Trophoblast cell (in vitro differentiated cells and primary cell): ENCODE data around the gene CCDC74B.
A peak's percentile ranks its signal among the peaks of the same experiment; 100 is the strongest.

Experiments used
- DNase-seq, 2 donors: peaks; one replicate each; pipeline ENCODE4 v3.0.0-alpha.2; 2016
- H2AFZ ChIP-seq: 2 replicates; pipeline ENCODE4 v1.6.1; 2013; ENCODE audit warnings: low read length, moderate library complexity, mild to moderate bottlenecking; ENCODE audit not compliant: insufficient read depth, poor library complexity
- H2AK5ac ChIP-seq: 2 replicates; pipeline ENCODE4 v1.6.1; 2013; ENCODE audit warnings: mild to moderate bottlenecking, low read length
- H2BK120ac ChIP-seq: 2 replicates; pipeline ENCODE4 v1.6.1; 2013; ENCODE audit warnings: low read length, mild to moderate bottlenecking, moderate library complexity; ENCODE audit not compliant: insufficient read depth, poor library complexity
- H2BK12ac ChIP-seq: 2 replicates; pipeline ENCODE4 v1.6.1; 2013; ENCODE audit warnings: mild to moderate bottlenecking, low read length, moderate library complexity
- H2BK5ac ChIP-seq: 2 replicates; pipeline ENCODE4 v1.6.1; 2013; ENCODE audit warnings: low read length, low read depth, moderate library complexity, mild to moderate bottlenecking; ENCODE audit not compliant: poor library complexity
- H3K14ac ChIP-seq: 2 replicates; pipeline ENCODE4 v1.6.1; 2013; ENCODE audit warnings: mild to moderate bottlenecking, low read length
- H3K18ac ChIP-seq: 2 replicates; pipeline ENCODE4 v1.6.1; 2013; ENCODE audit warnings: mild to moderate bottlenecking, low read length
- H3K23ac ChIP-seq: 2 replicates; pipeline ENCODE4 v1.6.1; 2013; ENCODE audit warnings: low read length
- H3K27ac ChIP-seq: 2 replicates; pipeline ENCODE4 v1.5.1; 2013; ENCODE audit warnings: low read depth, mild to moderate bottlenecking, inconsistent platforms, low read length, moderate library complexity
- H3K27me3 ChIP-seq: 2 replicates; pipeline ENCODE4 v1.6.1; 2013; ENCODE audit warnings: inconsistent platforms, mild to moderate bottlenecking, low read length, moderate library complexity; ENCODE audit not compliant: insufficient read depth
- H3K36me3 ChIP-seq, 2 experiments: 1 replicate in 1 of 2; 2 replicates in 1 of 2; pipeline ENCODE4 v1.6.1; 2013; ENCODE audit warnings: low read length in 2 of 2, mild to moderate bottlenecking in 2 of 2, moderate library complexity in 1 of 2; ENCODE audit not compliant: insufficient read depth in 2 of 2, control insufficient read depth in 1 of 2
- H3K4ac ChIP-seq: 2 replicates; pipeline ENCODE4 v1.6.1; 2013; ENCODE audit warnings: low read depth, mild to moderate bottlenecking, low read length, moderate library complexity
- H3K4me1 ChIP-seq, 2 experiments: 1 replicate in 1 of 2; 2 replicates in 1 of 2; pipeline ENCODE4 v1.6.1; 2013; ENCODE audit warnings: low read length in 2 of 2, mild to moderate bottlenecking in 2 of 2, moderate library complexity in 1 of 2; ENCODE audit not compliant: insufficient read depth in 2 of 2, control insufficient read depth in 1 of 2
- H3K4me2 ChIP-seq: 2 replicates; pipeline ENCODE4 v1.6.1; 2013; ENCODE audit warnings: inconsistent platforms, mild to moderate bottlenecking, low read length, moderate library complexity
- H3K4me3 ChIP-seq: 2 replicates; pipeline ENCODE4 v1.5.1; 2013; ENCODE audit warnings: mild to moderate bottlenecking, low read depth, low read length, inconsistent platforms
- H3K79me1 ChIP-seq: one replicate; pipeline ENCODE4 v1.6.1; 2013; ENCODE audit warnings: low read length
- H3K79me2 ChIP-seq: 2 replicates; pipeline ENCODE4 v1.6.1; 2013; ENCODE audit warnings: low read length, mild to moderate bottlenecking; ENCODE audit not compliant: control insufficient read depth, insufficient read depth, poor library complexity
- H3K9ac ChIP-seq: 2 replicates; pipeline ENCODE4 v1.6.1; 2013; ENCODE audit warnings: mild to moderate bottlenecking, low read length
- H3K9me3 ChIP-seq: 2 replicates; pipeline ENCODE4 v1.6.1; 2013; ENCODE audit warnings: low read depth, mild to moderate bottlenecking, control low read depth, inconsistent platforms, low read length; ENCODE audit not compliant: insufficient read depth
- H4K12ac ChIP-seq: 2 replicates; pipeline ENCODE4 v1.6.1; 2013; ENCODE audit warnings: low read depth, mild to moderate bottlenecking, low read length, moderate library complexity
- H4K8ac ChIP-seq: 2 replicates; pipeline ENCODE4 v1.6.1; 2013; ENCODE audit warnings: low read depth, mild to moderate bottlenecking, low read length, moderate library complexity
- H4K91ac ChIP-seq: one replicate; pipeline ENCODE4 v1.6.1; 2013; ENCODE audit warnings: low read depth, mild to moderate bottlenecking, low read length, moderate library complexity
- WGBS: extraction: QIAGEN DNeasy Blood & Tissue Kit; methylation state at CpG from one replicate; pipeline ENCODE4 v1.1.7; 2013; ENCODE audit warnings: missing lambda C conversion rate; ENCODE audit not compliant: insufficient read length, insufficient coverage; ENCODE audit errors: extremely low coverage; 5-methylcytosine and 5-hydroxymethylcytosine counted together

The CCDC74B gene

DNA sequence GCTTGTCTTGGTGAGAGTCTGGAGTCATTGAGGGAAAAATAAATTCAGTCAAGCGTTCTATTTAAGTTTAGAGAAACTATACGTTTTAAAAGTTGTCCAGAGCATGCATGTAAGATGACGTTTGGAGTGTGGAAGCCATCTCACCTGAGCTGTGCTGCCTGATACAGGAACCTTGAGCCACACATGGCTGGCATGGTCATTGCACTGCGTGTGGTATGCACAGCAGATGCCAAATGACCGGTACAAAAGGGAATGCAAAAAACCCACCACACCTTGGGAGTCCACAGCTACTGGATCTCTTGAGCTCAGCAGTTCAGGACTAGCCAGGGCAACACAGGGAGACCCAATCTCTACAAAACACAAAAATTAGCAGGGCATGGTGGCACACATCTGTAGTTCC is 41.5 kb upstream of the CCDC74B start:
- H3K14ac ChIP-seq = no peak overlapping the region
- H3K27ac ChIP-seq = no peak overlapping the region
- H3K4me3 ChIP-seq = no peak overlapping the region
- H4K91ac ChIP-seq = no peak overlapping the region
- H2BK5ac ChIP-seq = no peak overlapping the region
- H3K27me3 ChIP-seq = no peaks in the 10 kb centered on the region
- no peak overlapping the region for H3K23ac ChIP-seq
- H2AFZ ChIP-seq = no peak overlapping the region
- DNase-seq = peak in 1 of 2 donors; percentile 53
- no peak overlapping the region for H4K8ac ChIP-seq
- peaks cover 0 to 9% of the 10 kb centered on the region in 2 experiments for H3K4me1 ChIP-seq
- H3K9ac ChIP-seq = no peak overlapping the region
- H3K79me1 ChIP-seq = peaks cover 7% of the 10 kb centered on the region
- H3K4ac ChIP-seq = no peak overlapping the region
- H4K12ac ChIP-seq = no peak overlapping the region
- H3K79me2 ChIP-seq = peaks cover 5% of the 10 kb centered on the region
- H3K18ac ChIP-seq = no peak overlapping the region
- no peak overlapping the region for H2AK5ac ChIP-seq
- H2BK120ac ChIP-seq = no peak overlapping the region
- WGBS = no CpG with 5 or more reads among the region's 5 CpGs
- H3K36me3 ChIP-seq = peaks cover 11% of the 10 kb centered on the region in 2 experiments
- H3K4me2 ChIP-seq = no peak overlapping the region
- H2BK12ac ChIP-seq = no peak overlapping the region
- H3K9me3 ChIP-seq = no peaks in the 10 kb centered on the region

GRCh38 chr2:130185896-130186295 is 41.0 kb upstream of the CCDC74B start:
- WGBS = no CpG with 5 or more reads among the region's 4 CpGs
- no peak overlapping the region for H4K91ac ChIP-seq
- no peak overlapping the region for H3K23ac ChIP-seq

DNA sequence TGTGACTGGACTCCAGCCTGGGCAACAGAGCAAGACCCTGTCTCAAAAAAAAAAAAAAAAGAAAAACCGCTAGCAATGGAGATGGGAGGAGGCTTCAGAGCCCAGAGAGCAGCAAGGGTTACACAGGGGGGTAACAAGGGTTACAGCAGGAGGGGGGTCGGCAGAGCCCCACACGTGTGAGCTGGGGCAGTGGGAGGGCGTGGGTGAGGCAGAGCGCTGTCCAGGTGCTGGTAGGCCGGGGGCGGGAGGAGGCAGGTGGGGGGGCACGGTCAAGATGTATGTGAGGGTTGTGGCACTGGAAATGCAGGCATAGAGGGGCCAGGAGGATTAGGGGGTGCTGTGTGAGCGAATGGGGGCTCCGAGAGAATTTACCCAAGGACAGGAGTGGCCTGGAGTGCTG is 40.5 kb upstream of the CCDC74B start:
- WGBS = no CpG with 5 or more reads among the region's 10 CpGs
- no peaks in the 10 kb centered on the region for H3K27me3 ChIP-seq

More at GRCh38 chr2:130185896-130186295, 41.0 kb upstream of the CCDC74B start:
- DNase-seq = no peak
- Histone ChIP-seq H3K9ac (no peak overlapping the region), H2AK5ac (no peak overlapping the region), H3K4me2 (no peak overlapping the region), H2BK120ac (no peak overlapping the region), H2AFZ (no peak overlapping the region), H2BK5ac (no peak overlapping the region), H4K8ac (no peak overlapping the region), H3K27ac (no peak overlapping the region), H3K18ac (no peak overlapping the region), H2BK12ac (no peak overlapping the region), H3K9me3 (no peaks in the 10 kb centered on the region), H3K79me2 (peaks cover 10% of the 10 kb centered on the region), H3K4me1 (peaks cover 0 to 9% of the 10 kb centered on the region in 2 experiments), H3K27me3 (no peaks in the 10 kb centered on the region), H3K79me1 (peaks cover 12% of the 10 kb centered on the region), H3K36me3 (peaks cover 9 to 11% of the 10 kb centered on the region in 2 experiments), H3K14ac (no peak overlapping the region), H3K4ac (no peak overlapping the region), H3K4me3 (no peak overlapping the region), H4K12ac (no peak overlapping the region)

GRCh38 chr2:130183512-130184373 is 38.8 kb upstream of the CCDC74B start:
- Histone ChIP-seq H4K8ac (no peak overlapping the region), H4K91ac (no peak overlapping the region), H4K12ac (no peak overlapping the region), H2BK12ac (no peak overlapping the region), H3K4me3 (no peak overlapping the region), H3K9me3 (no peaks in the 10 kb centered on the region), H3K14ac (no peak overlapping the region), H3K9ac (no peak overlapping the region), H3K36me3 (peaks cover 13 to 15% of the 10 kb centered on the region in 2 experiments), H2BK120ac (no peak overlapping the region), H2AK5ac (no peak overlapping the region), H3K27me3 (no peaks in the 10 kb centered on the region), H3K4ac (peak overlapping the region; percentile 19), H2AFZ (no peak overlapping the region), H3K79me2 (peaks cover 22% of the 10 kb centered on the region), H3K27ac (no peak overlapping the region), H3K23ac (no peak overlapping the region), H2BK5ac (no peak overlapping the region), H3K79me1 (peaks cover 12% of the 10 kb centered on the region), H3K18ac (no peak overlapping the region), H3K4me2 (no peak overlapping the region), H3K4me1 (peaks cover 5 to 9% of the 10 kb centered on the region in 2 experiments)
- no peak for DNase-seq
- no CpG with 5 or more reads among the region's 26 CpGs for WGBS

More for the DNA sequence above, 40.5 kb upstream of the CCDC74B start:
- Histone ChIP-seq H3K36me3 (peaks cover 9 to 11% of the 10 kb centered on the region in 2 experiments), H3K18ac (no peak overlapping the region), H3K4me1 (peaks cover 2 to 9% of the 10 kb centered on the region in 2 experiments), H3K9ac (no peak overlapping the region), H2BK12ac (no peak overlapping the region), H2BK5ac (no peak overlapping the region), H3K27ac (no peak overlapping the region), H4K8ac (no peak overlapping the region), H3K4ac (no peak overlapping the region), H3K14ac (no peak overlapping the region), H4K91ac (no peak overlapping the region), H2AK5ac (no peak overlapping the region), H3K9me3 (no peaks in the 10 kb centered on the region), H2BK120ac (no peak overlapping the region), H2AFZ (no peak overlapping the region), H4K12ac (no peak overlapping the region), H3K4me2 (no peak overlapping the region), H3K79me1 (peaks cover 12% of the 10 kb centered on the region), H3K4me3 (no peak overlapping the region), H3K23ac (no peak overlapping the region), H3K79me2 (peaks cover 14% of the 10 kb centered on the region)
- no peak for DNase-seq
